OCI-M2 (cell line): ENCODE measurements around the gene RXFP3.
"Not testable (repeated sequence)": the region's sequence is repeated elsewhere in the genome, so short reads cannot be mapped to it uniquely, and the experiment has no call there.

Experiments used
- DNase-seq: peaks from one replicate; lab custom pipeline; 2025; ENCODE audit not compliant: unreplicated experiment; lab: John Stamatoyannopoulos, UW

Gene RXFP3, protein sequence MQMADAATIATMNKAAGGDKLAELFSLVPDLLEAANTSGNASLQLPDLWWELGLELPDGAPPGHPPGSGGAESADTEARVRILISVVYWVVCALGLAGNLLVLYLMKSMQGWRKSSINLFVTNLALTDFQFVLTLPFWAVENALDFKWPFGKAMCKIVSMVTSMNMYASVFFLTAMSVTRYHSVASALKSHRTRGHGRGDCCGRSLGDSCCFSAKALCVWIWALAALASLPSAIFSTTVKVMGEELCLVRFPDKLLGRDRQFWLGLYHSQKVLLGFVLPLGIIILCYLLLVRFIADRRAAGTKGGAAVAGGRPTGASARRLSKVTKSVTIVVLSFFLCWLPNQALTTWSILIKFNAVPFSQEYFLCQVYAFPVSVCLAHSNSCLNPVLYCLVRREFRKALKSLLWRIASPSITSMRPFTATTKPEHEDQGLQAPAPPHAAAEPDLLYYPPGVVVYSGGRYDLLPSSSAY

DNA sequence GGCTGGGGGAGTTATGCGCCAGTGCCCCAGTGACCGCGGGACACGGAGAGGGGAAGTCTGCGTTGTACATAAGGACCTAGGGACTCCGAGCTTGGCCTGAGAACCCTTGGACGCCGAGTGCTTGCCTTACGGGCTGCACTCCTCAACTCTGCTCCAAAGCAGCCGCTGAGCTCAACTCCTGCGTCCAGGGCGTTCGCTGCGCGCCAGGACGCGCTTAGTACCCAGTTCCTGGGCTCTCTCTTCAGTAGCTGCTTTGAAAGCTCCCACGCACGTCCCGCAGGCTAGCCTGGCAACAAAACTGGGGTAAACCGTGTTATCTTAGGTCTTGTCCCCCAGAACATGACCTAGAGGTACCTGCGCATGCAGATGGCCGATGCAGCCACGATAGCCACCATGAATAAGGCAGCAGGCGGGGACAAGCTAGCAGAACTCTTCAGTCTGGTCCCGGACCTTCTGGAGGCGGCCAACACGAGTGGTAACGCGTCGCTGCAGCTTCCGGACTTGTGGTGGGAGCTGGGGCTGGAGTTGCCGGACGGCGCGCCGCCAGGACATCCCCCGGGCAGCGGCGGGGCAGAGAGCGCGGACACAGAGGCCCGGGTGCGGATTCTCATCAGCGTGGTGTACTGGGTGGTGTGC, at the start of gene RXFP3:
Gene RXFP3, plus strand, starts transcription at position 6 of the 636 bp plus-strand sequence. Its CDS starts 355 bp downstream, at position 361.
- DNase-seq, result no peak

DNA sequence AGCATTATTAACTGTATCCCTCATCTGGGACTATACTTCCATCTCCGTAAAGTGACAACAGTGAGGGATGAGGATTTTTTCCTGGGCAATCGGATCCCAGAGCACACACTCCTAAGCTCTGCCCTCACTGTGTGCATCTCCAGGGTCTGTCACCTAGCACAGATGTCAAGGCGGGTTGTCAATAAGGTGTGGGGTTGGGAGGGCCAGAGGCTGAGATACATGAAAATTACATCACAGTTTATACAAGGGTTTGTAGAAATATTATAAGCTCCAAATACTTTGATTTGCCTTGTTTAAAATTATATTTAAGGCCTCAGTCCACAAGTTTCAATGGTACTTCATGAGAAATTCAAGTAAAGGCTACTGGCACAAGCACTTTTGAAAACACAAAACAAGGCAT, 48.9 kb upstream of the RXFP3 start:
- no peak for DNase-seq

- no peak for DNase-seq
These were observed 47.6 kb upstream of the RXFP3 start for GRCh38 chr5:33888587-33888986.

- no peak for DNase-seq
These were observed 45.8 kb upstream of the RXFP3 start for GRCh38 chr5:33890131-33891032.

- DNase-seq, result no peak
These were observed 44.8 kb upstream of the RXFP3 start for GRCh38 chr5:33891446-33891787.

DNA sequence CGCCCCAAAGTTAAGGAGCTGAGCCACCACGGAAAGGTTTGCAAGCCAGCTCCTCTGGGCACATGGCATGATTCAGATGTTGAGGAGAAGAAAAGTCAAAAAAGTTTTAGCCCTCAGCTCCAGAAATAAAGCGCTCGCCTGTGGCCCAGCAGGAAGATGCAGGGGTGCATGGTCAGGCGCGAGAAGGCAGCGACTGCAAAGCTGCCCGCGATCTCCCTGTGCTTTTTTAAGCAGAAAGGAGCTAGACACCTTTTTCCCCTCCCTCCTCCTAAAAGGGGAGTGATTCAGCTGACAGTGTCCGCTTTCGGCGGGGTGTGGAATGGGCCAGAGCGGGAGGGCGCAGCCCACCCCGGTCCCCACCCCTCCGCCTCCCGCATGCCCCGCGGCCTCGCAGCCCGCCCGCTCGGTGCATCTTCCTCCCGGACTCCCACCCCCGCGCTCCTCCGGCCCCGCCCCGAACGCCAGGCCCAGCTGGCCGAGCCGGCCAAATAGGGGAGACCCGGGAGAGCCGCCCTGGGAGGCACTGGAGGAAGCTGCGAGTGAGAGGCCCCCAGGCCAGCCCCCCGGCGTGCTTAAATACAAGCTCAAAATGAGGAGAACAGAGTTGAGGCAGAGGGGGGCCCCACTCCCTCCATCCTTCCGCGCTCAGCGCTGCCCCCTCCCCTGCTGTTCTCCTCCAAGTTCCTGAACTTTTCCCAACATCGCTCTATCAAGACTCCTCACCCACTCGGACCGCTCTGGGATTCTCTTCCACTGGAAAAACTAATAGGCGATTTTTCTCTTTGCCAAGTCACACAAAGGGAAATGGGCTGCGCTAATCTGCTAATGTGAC, 44.2 kb upstream of the RXFP3 start, which contains the start of gene ADAMTS12:
Gene ADAMTS12, minus strand, starts transcription at position 203 of the 832 bp plus-strand sequence. Its CDS starts 134 bp downstream, at position 69.
- no peak for DNase-seq

DNA sequence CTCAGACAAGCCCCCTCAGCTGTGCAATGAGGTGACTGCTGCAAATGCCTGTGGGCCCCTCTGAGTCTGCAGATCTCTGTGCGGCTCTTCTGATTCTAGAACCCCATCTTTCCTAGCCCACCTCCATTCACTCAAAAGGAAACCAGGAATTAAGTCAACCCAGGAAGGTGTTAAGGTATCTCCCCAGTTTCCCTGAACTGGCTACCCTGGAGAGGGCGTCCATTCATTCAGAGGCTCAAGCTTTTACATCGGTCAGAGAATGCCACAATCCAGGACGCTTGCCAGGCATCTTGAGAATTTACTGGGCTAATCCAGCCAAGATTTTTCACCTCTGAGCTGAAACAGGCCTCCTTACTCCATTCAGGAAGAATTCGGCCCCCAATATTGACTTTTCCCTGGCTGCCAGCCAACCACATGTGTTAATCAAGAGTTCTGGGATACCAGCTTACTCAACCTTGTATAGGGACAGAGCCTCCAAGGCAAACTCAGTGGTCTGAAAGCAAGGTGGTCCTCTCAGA, 43.5 kb upstream of the RXFP3 start:
- DNase-seq, result no peak

- DNase-seq, result no peak
These were observed 41.6 kb upstream of the RXFP3 start for GRCh38 chr5:33894566-33894965.

DNA sequence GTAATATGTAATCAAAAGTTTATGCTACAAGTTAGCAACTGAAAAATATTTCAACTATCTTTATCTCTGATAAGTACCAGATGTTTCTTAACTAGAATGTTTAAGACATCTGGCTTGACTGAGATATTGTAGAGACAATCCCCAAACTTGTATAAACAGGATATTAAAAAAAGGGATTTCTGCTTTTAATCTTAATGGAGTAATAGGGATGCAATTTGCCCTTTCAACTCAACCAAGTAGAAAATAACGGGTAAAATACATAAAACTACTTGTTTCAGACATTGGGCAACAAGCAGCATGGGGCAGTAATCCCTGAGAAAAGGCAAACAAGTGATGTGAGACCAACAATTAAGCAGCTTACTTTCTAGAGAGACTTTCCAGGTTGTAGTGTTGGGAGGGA, 35.0 kb upstream of the RXFP3 start:
- DNase-seq, result no peak

GRCh38 chr5:33903118-33903517, 33.1 kb upstream of the RXFP3 start:
- DNase-seq, result no peak

- DNase-seq, result no peak
These were observed 30.8 kb upstream of the RXFP3 start for GRCh38 chr5:33905381-33905780.

DNA sequence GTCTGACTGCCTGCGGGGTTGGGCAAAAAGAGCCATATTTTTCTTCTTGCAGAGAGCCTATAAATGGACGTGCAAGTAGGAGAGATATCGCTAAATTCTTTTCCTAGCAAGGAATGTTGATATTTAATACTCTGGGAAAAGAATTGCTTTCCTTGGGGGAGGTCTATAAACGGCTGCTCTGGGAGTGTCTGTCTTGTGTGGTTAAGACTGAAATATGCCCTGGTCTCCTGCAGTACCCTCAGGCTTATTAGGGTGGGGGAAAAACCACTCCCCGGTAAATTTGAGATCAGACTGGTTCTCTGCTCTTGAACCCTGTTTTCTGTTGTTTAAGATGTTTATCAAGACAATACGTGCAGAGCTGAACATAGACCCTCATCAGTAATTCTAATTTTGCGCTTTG, 29.9 kb upstream of the RXFP3 start:
- not testable (repeated sequence) for DNase-seq

DNA sequence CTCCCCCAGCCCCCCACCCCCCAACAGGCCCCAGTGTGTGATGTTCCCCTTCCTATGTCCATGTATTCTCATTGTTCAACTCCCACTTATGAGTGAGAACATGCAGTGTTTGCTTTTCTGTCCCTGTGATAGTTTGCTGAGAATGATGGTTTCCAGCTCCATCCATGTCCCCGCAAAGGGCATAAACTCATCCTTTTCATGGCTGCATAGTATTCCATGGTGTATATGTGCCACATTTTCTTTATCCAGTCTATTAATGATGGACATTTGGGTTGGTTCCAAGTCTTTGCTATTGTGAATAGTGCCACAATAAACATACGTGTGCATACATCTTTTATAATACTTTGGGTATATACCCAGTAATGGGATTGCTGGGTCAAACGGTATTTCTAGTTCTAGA, 21.3 kb upstream of the RXFP3 start:
- not testable (repeated sequence) for DNase-seq

GRCh38 chr5:33921002-33921401, 15.2 kb upstream of the RXFP3 start:
- no peak for DNase-seq

DNA sequence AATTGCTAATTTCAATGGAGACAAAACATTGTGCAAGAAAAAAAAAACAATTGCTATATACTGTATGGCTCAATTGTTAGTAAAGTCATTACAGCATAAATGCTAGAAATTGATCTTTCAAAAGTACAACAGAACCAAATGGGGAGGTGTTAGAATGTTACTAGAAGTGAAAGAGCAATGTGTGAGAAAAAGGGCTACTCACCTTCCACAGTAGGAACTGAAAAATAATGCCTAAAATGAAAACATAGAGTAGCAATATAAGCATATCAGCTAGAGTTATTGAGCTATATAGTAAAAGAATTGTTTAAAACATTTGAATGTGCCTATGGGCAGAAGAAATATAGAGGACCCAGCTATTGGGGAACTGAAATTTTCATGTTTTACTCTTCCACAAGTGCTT, 10.9 kb upstream of the RXFP3 start:
- no peak for DNase-seq

DNA sequence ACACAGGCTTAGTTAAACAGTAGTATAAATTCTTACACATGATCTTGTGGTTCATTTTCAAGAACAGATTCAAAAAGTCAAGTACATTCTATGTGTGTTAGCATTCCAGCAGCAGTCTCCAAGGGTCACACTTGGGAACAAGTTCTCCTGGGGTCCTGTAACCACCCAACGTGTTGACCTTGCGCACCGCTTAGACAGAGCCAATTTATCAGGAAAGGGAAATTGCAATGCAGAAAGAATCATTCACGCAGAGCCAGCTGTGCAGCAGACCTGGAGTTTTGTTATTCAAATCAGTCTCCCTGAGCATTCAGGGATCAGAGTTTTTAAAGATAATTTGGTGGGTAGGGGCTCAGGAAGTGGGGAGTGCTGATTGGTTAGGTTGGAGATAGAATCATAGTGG, 8.5 kb upstream of the RXFP3 start:
- DNase-seq, result no peak

- no peak for DNase-seq
These were observed 7.9 kb upstream of the RXFP3 start for GRCh38 chr5:33928283-33928682.

DNA sequence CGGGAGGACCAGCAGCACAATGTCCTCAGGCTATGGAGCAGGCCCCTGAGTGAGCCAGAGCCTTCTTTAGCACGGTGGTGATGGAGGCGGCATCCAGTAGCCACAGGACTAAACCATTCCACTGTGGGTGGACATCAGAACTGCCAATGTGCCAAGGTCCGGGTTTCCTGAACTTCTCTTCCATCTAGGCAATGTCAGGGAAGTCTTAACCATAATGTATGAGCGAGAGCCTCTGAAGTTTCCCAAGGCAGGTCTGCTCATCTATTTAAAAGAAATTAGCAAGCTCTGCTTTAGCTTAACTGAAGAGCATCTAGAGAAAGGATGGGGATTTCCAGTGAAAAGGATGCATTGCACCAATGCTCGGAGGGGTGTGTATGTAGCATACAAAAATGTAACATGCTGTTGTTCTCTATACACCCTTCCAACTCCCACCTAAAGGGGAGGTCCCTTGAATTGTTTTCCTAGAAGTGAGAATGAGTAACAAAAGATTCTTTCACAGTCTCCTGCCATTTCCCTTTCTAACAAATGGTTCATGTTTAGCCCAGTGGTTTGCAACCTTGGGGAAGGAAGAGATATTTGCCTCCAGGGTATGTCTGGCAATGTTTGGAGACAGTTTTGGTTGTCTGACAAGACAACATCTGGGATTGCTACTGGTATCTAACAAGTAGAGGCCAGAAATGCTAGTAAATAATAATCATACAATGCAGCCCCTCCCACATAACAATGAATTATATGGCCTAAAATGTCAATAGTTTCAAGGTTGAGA, 6.1 kb upstream of the RXFP3 start:
- DNase-seq, result no peak

GRCh38 chr5:33931136-33931535, 5.0 kb upstream of the RXFP3 start:
- DNase-seq, result no peak
